GM12878 (cell line): Measurements from ENCODE around the gene TMPRSS3. TPM values are rescaled to one million over a fixed set of nuclear protein-coding genes. Genes with fewer than 3 reads are reported as not detected.

ENCODE experiments used
- ATAC-seq: fragments of 200-7000 bp; cut with Tn5 transposase; 3 replicates; pipeline ENCODE4 v1.9.1; 2020; ENCODE audit warnings: mild to moderate bottlenecking, moderate library complexity
- BruUV-seq: library from RNA; stranded (reverse); fragments of 400-500 nt; replicated peaks from 2 replicates; lab custom pipeline; 2021; lab: Mats Ljungman, UMichigan
- CTCF ChIA-PET: fragments of 300-600 bp; sonication (Branson Sonifier 250); formaldehyde crosslinking; extraction: SDS; loops from one replicate; lab custom pipeline; 2021; ENCODE audit warnings: inconsistent platforms; lab: Yijun Ruan, JAX
- POLR2A ChIA-PET: fragments of 350-600 bp; formaldehyde crosslinking; extraction: SDS; loops from one replicate; lab custom pipeline; 2021; ENCODE audit warnings: inconsistent platforms; lab: Charles Lee
- RAD21 ChIA-PET: fragments of 300-600 bp; sonication (Branson Sonifier 250); formaldehyde crosslinking; loops from one replicate; lab custom pipeline; 2023; ENCODE audit warnings: antibody characterized with exemption; ENCODE audit not compliant: unreplicated experiment; lab: Charles Lee
- SMC1A ChIA-PET: fragments of 300-600 bp; sonication (Branson Sonifier 250); formaldehyde crosslinking; loops from one replicate; lab custom pipeline; 2023; ENCODE audit not compliant: unreplicated experiment, uncharacterized antibody; lab: Charles Lee
- DNase-seq: peaks from one replicate; pipeline ENCODE4 v3.0.0-alpha.2; 2011; ENCODE audit warnings: low read depth, low spot score
- FAIRE-seq: peaks from 3 replicates; lab custom pipeline; 2011; peaks lifted over from hg19 to GRCh38; lab: Jason Lieb, UNC
- H2AFZ ChIP-seq: 2 replicates; pipeline ENCODE4 v1.6.0; 2011; ENCODE audit warnings: low read depth, low read length, control low read depth; ENCODE audit not compliant: control insufficient read depth
- H3K27ac ChIP-seq: 2 replicates; pipeline ENCODE4 v1.5.1; 2011; ENCODE audit warnings: control low read depth; ENCODE audit not compliant: control insufficient read depth, insufficient read depth
- H3K27me3 ChIP-seq, 2 experiments: replicated peaks in 1 of 2; 2 replicates each; pipeline versions ENCODE4 v1.6.0 to v1.6.1; 2011; ENCODE audit warnings: low read length in 1 of 2; ENCODE audit not compliant: control insufficient read depth in 2 of 2, insufficient read depth in 2 of 2
- H3K36me3 ChIP-seq, 2 experiments: 2 replicates each; pipeline ENCODE4 v1.5.1; 2011; ENCODE audit warnings: low read length in 1 of 2; ENCODE audit not compliant: control insufficient read depth in 2 of 2, insufficient read depth in 2 of 2
- H3K4me1 ChIP-seq: 2 replicates; pipeline ENCODE4 v1.6.1; 2011; ENCODE audit warnings: mild to moderate bottlenecking, low read length, moderate library complexity, mixed read lengths; ENCODE audit not compliant: control insufficient read depth, insufficient read depth
- H3K4me2 ChIP-seq: 2 replicates; pipeline ENCODE4 v1.6.0; 2011; ENCODE audit warnings: control low read depth; ENCODE audit not compliant: control insufficient read depth, insufficient read depth
- H3K4me3 ChIP-seq: fragments of 200-600 bp; sonication (generic); 2 replicates; pipeline ENCODE4 v1.5.1; 2016
- H3K79me2 ChIP-seq: 2 replicates; pipeline ENCODE4 v1.6.0; 2011; ENCODE audit warnings: low read length; ENCODE audit not compliant: control insufficient read depth, insufficient read depth
- H3K9ac ChIP-seq: 2 replicates; pipeline ENCODE4 v1.8.0; 2011; ENCODE audit warnings: low read length, control low read depth, mixed read lengths; ENCODE audit not compliant: control insufficient read depth, insufficient read depth
- H3K9me3 ChIP-seq: replicated peaks from 3 replicates; pipeline ENCODE4 v1.5.1; 2011; ENCODE audit warnings: mild to moderate bottlenecking, low read length; ENCODE audit not compliant: control insufficient read depth, insufficient read depth
- H4K20me1 ChIP-seq: 2 replicates; pipeline ENCODE4 v1.6.0; 2011; ENCODE audit not compliant: control insufficient read depth, insufficient read depth
- CBX5 ChIP-seq: sonication (generic); IDR thresholded peaks from 2 replicates; pipeline ENCODE4 v1.6.1; 2016; ENCODE audit warnings: low read depth, moderate library complexity, mild to moderate bottlenecking, inconsistent platforms
- CEBPB ChIP-seq, 2 experiments: fragments of 150-350 bp in 1 of 2; IDR thresholded peaks; 2 replicates each; pipeline ENCODE4 v1.6.1; 2012 to 2014; ENCODE audit warnings: low read depth in 2 of 2, low read length in 2 of 2, borderline replicate concordance in 1 of 2, inconsistent platforms in 1 of 2
- HDAC2 ChIP-seq: fragments of 200-600 bp; sonication (generic); IDR thresholded peaks from 2 replicates; pipeline ENCODE4 v1.6.1; 2017
- KDM1A ChIP-seq: fragments of 200-600 bp; sonication (generic); IDR thresholded peaks from 2 replicates; pipeline ENCODE4 v1.6.1; 2016; ENCODE audit warnings: borderline replicate concordance
- KLF5 ChIP-seq: fragments of 450-650 bp; IDR thresholded peaks from 2 replicates; pipeline ENCODE4 v1.6.1; 2014; ENCODE audit warnings: mild to moderate bottlenecking; ENCODE audit not compliant: partially characterized antibody
- MTA3 ChIP-seq: IDR thresholded peaks from 2 replicates; pipeline ENCODE4 v1.6.1; 2012; ENCODE audit warnings: low read length, inconsistent platforms, borderline replicate concordance
- NBN ChIP-seq: fragments of 450-650 bp; IDR thresholded peaks from 2 replicates; pipeline ENCODE4 v1.6.1; 2016
- NR2C1 ChIP-seq: fragments of 450-650 bp; IDR thresholded peaks from 2 replicates; pipeline ENCODE4 v1.6.1; 2017; ENCODE audit warnings: antibody characterized with exemption, mild to moderate bottlenecking, moderate library complexity
- PAX5 ChIP-seq: IDR thresholded peaks from 2 replicates; pipeline ENCODE4 v1.6.1; 2011; ENCODE audit warnings: low read depth, low read length, borderline replicate concordance
- RAD21 ChIP-seq: IDR thresholded peaks from 2 replicates; pipeline ENCODE4 v1.6.1; 2011; ENCODE audit warnings: mild to moderate bottlenecking, low read depth, low read length, moderate library complexity; ENCODE audit not compliant: insufficient read depth
- RFX5 ChIP-seq: IDR thresholded peaks from 2 replicates; pipeline ENCODE4 v1.6.1; 2011; ENCODE audit warnings: low read depth, low read length, improper control_type of control experiment
- SIN3A ChIP-seq: IDR thresholded peaks from 2 replicates; pipeline ENCODE4 v1.6.1; 2012; ENCODE audit warnings: low read depth, low read length, improper control_type of control experiment
- SREBF1 ChIP-seq: IDR thresholded peaks from 2 replicates; pipeline ENCODE4 v1.6.1; 2012; ENCODE audit warnings: mild to moderate bottlenecking, low read length
- ZBED1 ChIP-seq: IDR thresholded peaks from 2 replicates; pipeline ENCODE4 v1.6.1; 2016; ENCODE audit warnings: borderline replicate concordance
- WGBS: methylation state at CpG from one replicate; pipeline ENCODE4 v1.1.6; 2016; ENCODE audit warnings: low lambda C conversion rate; ENCODE audit not compliant: insufficient replicate concordance, insufficient coverage; ENCODE audit errors: missing lambda C conversion rate; 5-methylcytosine and 5-hydroxymethylcytosine counted together
- in situ Hi-C: fragments of 300-500 bp; cut with MboI; formaldehyde crosslinking; loops from 9 replicates; pipeline ENCODE4 v1.14.3; 2018; ENCODE audit warnings: mixed read lengths
- intact Hi-C: fragments of 100-400 bp; cut with micrococcal nuclease; formaldehyde crosslinking; loops from one replicate; pipeline ENCODE4 v1.14.2; 2022; ENCODE audit not compliant: unreplicated experiment
- polyA plus RNA-seq, 11 experiments: library from polyadenylated mRNA; depleted of rRNA in 4 of 11; unstranded in 6 of 11; stranded (reverse) in 5 of 11; fragments of >200 nt; fragmentation: Nextera tagmentation in 4 of 11; fragmentation: Illumina TruSeq in 1 of 11; extraction: Ambion mirVana in 4 of 11; extraction: Trizol in 1 of 11; gene quantifications; 1 replicate in 1 of 11; 2 replicates in 10 of 11; pipeline versions ENCODE4 v1.2.1 to v1.2.3, GENCODE V29; 2011 to 2016; ENCODE audit warnings: inconsistent platforms in 2 of 11, missing spikeins in 2 of 11, low read depth in 1 of 11
- total RNA-seq, 4 experiments: library from RNA; depleted of rRNA in 3 of 4; stranded (reverse); fragments of >200 nt in 3 of 4; fragmentation: Illumina TruSeq in 1 of 4; extraction: Trizol in 1 of 4; gene quantifications; 2 replicates each; pipeline versions ENCODE4 v1.2.1 to v1.2.3, GENCODE V29; 2013 to 2021
- TF ChIP-seq, protein P1 (sequence below): fragments of 450-650 bp; formaldehyde crosslinking; IDR thresholded peaks from 2 replicates; pipeline ENCODE4 v1.4.0; 2022; ENCODE audit warnings: mild to moderate bottlenecking, moderate library complexity
- TF ChIP-seq, protein P2 (sequence below): fragments of 450-650 bp; IDR thresholded peaks from 2 replicates; pipeline ENCODE4 v1.6.1; 2017; ENCODE audit warnings: mild to moderate bottlenecking, low read depth, inconsistent platforms; ENCODE audit not compliant: poor library complexity, severe bottlenecking

Gene TMPRSS3
- total and polyA plus RNA-seq, 10 of the 15 experiments (the other 5 are each of a cell fraction or from before 2014, with no cell fraction given): 0.51 to 1.5 (median 0.82) TPM; not detected in 1

DNA sequence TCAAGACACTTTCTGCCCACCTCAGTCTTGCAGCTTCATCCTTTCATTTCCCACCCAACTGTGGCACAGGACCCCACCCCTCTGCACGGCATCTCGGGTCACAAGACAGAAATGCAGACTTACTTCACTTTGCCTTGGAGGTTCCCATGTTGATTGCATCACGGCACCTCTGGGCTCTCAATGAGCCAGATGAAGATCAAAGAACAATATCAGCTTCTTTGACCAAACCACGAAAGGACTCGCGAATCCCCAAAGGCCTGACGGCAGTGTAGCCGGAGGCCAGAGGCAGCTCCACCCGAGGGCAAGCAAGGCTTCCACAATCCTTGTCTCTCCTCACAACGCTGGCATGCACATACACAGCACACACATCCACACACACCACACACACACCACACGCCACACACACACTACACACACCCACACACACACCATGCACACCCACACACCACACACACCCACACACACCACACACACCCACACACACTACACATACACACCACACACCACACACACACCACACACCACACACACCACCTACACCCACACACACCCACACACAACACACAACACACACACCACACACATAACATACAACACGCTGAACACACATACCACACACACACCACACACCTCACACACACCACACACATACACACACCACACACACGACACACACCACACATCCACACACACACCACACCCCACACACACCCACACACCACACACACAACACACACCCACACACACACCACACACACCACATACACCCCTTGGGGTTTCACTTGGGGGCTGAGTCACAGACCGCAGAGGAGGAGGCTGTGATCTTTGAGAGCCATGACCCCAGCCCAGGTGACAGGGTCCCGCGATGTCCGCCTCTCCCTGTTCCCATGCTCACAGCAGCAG, 43.7 kb upstream of the TMPRSS3 start:
- H4K20me1 ChIP-seq: no peaks in the 10 kb centered on the region
- ChIA-PET SMC1A (interaction anchor here (1.0 to 8.6 kb wide), 4 partner anchors 16 to 129 kb away, joined by 3 to 68 read pairs (median 7); no protein-coding TSS in a partner anchor), POLR2A (interaction anchor here (0.7 to 2.7 kb wide), 4 partner anchors 10 to 16 kb away, joined by 3 to 15 read pairs (median 7); no protein-coding TSS in a partner anchor), RAD21 (interaction anchor here (0.7 to 5.9 kb wide), 4 partner anchors 10 to 47 kb away, joined by 4 to 81 read pairs (median 6); no protein-coding TSS in a partner anchor), CTCF (interaction anchor here (0.6 to 1.1 kb wide), 2 partner anchors 9 to 78 kb away, joined by 3 read pairs; no protein-coding TSS in a partner anchor)
- H3K36me3 ChIP-seq: no peaks in the 10 kb centered on the region
- no peak overlapping the region for H3K4me3 ChIP-seq
- no peaks in the 10 kb centered on the region for H3K27me3 ChIP-seq
- H2AFZ ChIP-seq: no peak overlapping the region
- intact Hi-C loops (loop anchor here (1.0 to 5.0 kb wide), 4 partner anchors 14 to 62 kb away; no protein-coding TSS in a partner anchor), in situ Hi-C loops (no loop called here)
- peak; percentile 81 for ATAC-seq
- peak overlapping the region; percentile 59 for H3K27ac ChIP-seq
- no peak for FAIRE-seq
- peak overlapping the region; percentile 43; the same call in 1 of the 2 replicates for H3K9ac ChIP-seq
- no TSS peak for BruUV-seq
- H3K9me3 ChIP-seq: no peaks in the 10 kb centered on the region; the same call in 1 of the 3 replicates
- peak overlapping the region; percentile 62 for H3K4me2 ChIP-seq
- 48% methylated on average over 16 of the region's 17 CpGs for WGBS
- DNase-seq: no peak
- no peaks in the 10 kb centered on the region for H3K79me2 ChIP-seq
- peaks cover 18% of the 10 kb centered on the region for H3K4me1 ChIP-seq
- TF ChIP-seq KDM1A: no peak
- TF ChIP-seq CEBPB (IDR thresholded peaks at IDR 0.05; ENCODE audit: borderline replicate concordance in 1 of 2, low read depth in 2 of 2, low read length in 2 of 2): no peak
- TF ChIP-seq CBX5: no peak
- no peak for TF ChIP-seq KLF5
- TF ChIP-seq NBN: peak; percentile 99
- TF ChIP-seq MTA3: peak; percentile 88; the same call in 1 of the 2 replicates
- no peak for TF ChIP-seq SREBF1
- no peak for TF ChIP-seq SIN3A
- TF ChIP-seq ZBED1: peak; percentile 80; the same call in 1 of the 2 replicates
- TF ChIP-seq, protein P1, sequence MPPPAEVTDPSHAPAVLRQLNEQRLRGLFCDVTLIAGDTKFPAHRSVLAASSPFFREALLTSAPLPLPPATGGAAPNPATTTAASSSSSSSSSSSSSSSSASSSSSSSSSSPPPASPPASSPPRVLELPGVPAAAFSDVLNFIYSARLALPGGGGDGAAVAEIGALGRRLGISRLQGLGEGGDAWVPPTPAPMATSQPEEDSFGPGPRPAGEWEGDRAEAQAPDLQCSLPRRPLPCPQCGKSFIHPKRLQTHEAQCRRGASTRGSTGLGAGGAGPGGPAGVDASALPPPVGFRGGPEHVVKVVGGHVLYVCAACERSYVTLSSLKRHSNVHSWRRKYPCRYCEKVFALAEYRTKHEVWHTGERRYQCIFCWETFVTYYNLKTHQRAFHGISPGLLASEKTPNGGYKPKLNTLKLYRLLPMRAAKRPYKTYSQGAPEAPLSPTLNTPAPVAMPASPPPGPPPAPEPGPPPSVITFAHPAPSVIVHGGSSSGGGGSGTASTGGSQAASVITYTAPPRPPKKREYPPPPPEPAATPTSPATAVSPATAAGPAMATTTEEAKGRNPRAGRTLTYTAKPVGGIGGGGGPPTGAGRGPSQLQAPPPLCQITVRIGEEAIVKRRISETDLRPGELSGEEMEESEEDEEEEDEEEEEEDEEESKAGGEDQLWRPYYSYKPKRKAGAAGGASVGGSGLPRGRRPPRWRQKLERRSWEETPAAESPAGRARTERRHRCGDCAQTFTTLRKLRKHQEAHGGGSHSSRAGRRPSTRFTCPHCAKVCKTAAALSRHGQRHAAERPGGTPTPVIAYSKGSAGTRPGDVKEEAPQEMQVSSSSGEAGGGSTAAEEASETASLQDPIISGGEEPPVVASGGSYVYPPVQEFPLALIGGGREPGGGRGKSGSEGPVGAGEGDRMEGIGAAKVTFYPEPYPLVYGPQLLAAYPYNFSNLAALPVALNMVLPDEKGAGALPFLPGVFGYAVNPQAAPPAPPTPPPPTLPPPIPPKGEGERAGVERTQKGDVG (CRISPR knock-in tag): no peak
- no peak for TF ChIP-seq HDAC2
- no peak for TF ChIP-seq RFX5
- 0 out of 2 replicates have a peak, but pooled peaks have one; percentile 4 for TF ChIP-seq RAD21
- no peak for TF ChIP-seq NR2C1
- TF ChIP-seq PAX5: peak; percentile 93
- TF ChIP-seq, protein P2, sequence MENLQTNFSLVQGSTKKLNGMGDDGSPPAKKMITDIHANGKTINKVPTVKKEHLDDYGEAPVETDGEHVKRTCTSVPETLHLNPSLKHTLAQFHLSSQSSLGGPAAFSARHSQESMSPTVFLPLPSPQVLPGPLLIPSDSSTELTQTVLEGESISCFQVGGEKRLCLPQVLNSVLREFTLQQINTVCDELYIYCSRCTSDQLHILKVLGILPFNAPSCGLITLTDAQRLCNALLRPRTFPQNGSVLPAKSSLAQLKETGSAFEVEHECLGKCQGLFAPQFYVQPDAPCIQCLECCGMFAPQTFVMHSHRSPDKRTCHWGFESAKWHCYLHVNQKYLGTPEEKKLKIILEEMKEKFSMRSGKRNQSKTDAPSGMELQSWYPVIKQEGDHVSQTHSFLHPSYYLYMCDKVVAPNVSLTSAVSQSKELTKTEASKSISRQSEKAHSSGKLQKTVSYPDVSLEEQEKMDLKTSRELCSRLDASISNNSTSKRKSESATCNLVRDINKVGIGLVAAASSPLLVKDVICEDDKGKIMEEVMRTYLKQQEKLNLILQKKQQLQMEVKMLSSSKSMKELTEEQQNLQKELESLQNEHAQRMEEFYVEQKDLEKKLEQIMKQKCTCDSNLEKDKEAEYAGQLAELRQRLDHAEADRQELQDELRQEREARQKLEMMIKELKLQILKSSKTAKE: no peak
